ENCODE results near the gene FGFR2. TPM values are rescaled to one million over a fixed set of nuclear protein-coding genes. Genes with fewer than 3 reads are reported as not detected.

Gene FGFR2
- total and polyA plus RNA-seq, 3 experiments from 2014 or later = 0.11 to 1.3 (median 0.13) TPM

DNA sequence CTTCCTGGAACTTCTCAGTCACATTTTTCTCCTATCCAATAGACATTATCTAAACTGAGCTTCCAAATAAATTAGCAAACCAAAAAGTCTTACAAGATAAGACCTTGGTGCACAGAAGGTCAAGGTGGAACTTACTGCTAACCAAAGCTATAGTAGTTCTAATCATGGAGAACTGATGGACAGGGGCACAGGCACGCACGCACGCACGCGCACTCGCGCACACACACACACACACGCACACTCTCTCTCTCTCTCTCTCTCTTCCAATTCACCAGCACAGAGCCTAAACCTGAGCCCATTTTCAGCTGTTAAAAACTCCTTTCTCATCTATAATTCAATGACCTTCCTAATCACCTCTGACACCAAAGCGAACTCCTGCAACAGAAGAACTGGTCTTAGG is 7.5 kb downstream of the FGFR2 start:
- POLR2A ChIA-PET = no interaction called here
- H3K4me3 Mint-ChIP-seq = no peak overlapping the region
- peaks cover 3 to 5% of the 10 kb centered on the region in 2 donors for H3K27me3 Mint-ChIP-seq
- H3K9me3 Mint-ChIP-seq = peaks cover 0 to 4% (median 0%) of the 10 kb centered on the region in 5 donors
- Histone ChIP-seq H3K4me1 (ENCODE audit: insufficient read depth, low read length) (no peaks in the 10 kb centered on the region), H3K27me3 (ENCODE audit: insufficient read depth, low read length, poor library complexity, severe bottlenecking) (no peaks in the 10 kb centered on the region), H3K9me3 (ENCODE audit: low read length) (no peaks in the 10 kb centered on the region), H3K36me3 (ENCODE audit: insufficient read depth, low read length) (no peaks in the 10 kb centered on the region), H3K27ac (ENCODE audit: low read depth, low read length) (no peak overlapping the region), H3K4me3 (ENCODE audit: low read length) (no peak overlapping the region)
- no peaks in the 10 kb centered on the region for H3K36me3 Mint-ChIP-seq
- DNase-seq = no peak
- no peak overlapping the region for H3K27ac Mint-ChIP-seq
- CTCF ChIA-PET = no interaction called here
- no peaks in the 10 kb centered on the region for H3K4me1 Mint-ChIP-seq

- Mint-ChIP-seq H3K9me3 (peaks cover 0 to 4% (median 0%) of the 10 kb centered on the region in 5 donors), H3K27ac (no peak overlapping the region), H3K4me1 (peaks cover 0 to 4% (median 3%) of the 10 kb centered on the region in 3 donors), H3K4me3 (no peak overlapping the region), H3K36me3 (no peaks in the 10 kb centered on the region), H3K27me3 (peaks cover 0 to 3% of the 10 kb centered on the region in 2 donors)
- H3K27me3 ChIP-seq (ENCODE audit: insufficient read depth, low read length, poor library complexity, severe bottlenecking) = no peaks in the 10 kb centered on the region
- H3K9me3 ChIP-seq (ENCODE audit: low read length) = no peaks in the 10 kb centered on the region
- H3K27ac ChIP-seq (ENCODE audit: low read depth, low read length) = no peak overlapping the region
- H3K4me3 ChIP-seq (ENCODE audit: low read length) = no peak overlapping the region
- ChIA-PET CTCF (no interaction called here), POLR2A (no interaction called here)
- H3K4me1 ChIP-seq (ENCODE audit: insufficient read depth, low read length) = no peaks in the 10 kb centered on the region
- H3K36me3 ChIP-seq (ENCODE audit: insufficient read depth, low read length) = no peaks in the 10 kb centered on the region
- no peak for DNase-seq
These were observed 8.7 kb downstream of the FGFR2 start for GRCh38 chr10:121589553-121589952.

DNA sequence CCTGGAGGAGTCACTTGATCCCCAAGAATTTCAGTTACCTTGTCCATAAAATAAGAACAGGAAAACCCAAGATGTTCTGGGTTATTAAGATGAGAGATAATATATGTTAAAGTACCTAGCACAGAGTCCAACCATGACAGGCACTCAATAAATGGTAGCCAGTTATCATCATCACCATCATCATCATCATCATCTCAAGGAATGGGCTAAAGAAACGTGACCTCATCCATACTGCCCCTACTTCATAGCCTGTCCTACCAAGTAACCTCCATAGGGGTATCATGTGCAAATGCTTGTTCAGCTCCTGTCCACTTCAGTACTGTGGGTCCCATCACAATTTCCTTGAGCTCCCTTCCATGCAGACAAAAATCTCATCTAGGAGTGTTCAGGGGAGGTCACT is 14.4 kb downstream of the FGFR2 start:
- Histone ChIP-seq H3K9me3 (ENCODE audit: low read length) (no peaks in the 10 kb centered on the region), H3K36me3 (ENCODE audit: insufficient read depth, low read length) (no peaks in the 10 kb centered on the region), H3K4me1 (ENCODE audit: insufficient read depth, low read length) (no peaks in the 10 kb centered on the region), H3K27ac (ENCODE audit: low read depth, low read length) (no peak overlapping the region), H3K27me3 (ENCODE audit: insufficient read depth, low read length, poor library complexity, severe bottlenecking) (no peaks in the 10 kb centered on the region), H3K4me3 (ENCODE audit: low read length) (no peak overlapping the region)
- H3K36me3 Mint-ChIP-seq = no peaks in the 10 kb centered on the region
- DNase-seq = no peak
- ChIA-PET CTCF (no interaction called here), POLR2A (no interaction called here)
- H3K9me3 Mint-ChIP-seq = peaks cover 0 to 4% (median 2%) of the 10 kb centered on the region in 5 donors
- H3K4me3 Mint-ChIP-seq = no peak overlapping the region
- H3K4me1 Mint-ChIP-seq = peaks cover 0 to 4% (median 3%) of the 10 kb centered on the region in 3 donors
- no peak overlapping the region for H3K27ac Mint-ChIP-seq
- H3K27me3 Mint-ChIP-seq = peaks cover 0 to 3% of the 10 kb centered on the region in 2 donors

GRCh38 chr10:121583258-121583657 is 15.0 kb downstream of the FGFR2 start:
- H3K27ac ChIP-seq (ENCODE audit: low read depth, low read length) = no peak overlapping the region
- no peak for DNase-seq
- H3K4me3 Mint-ChIP-seq = no peak overlapping the region
- H3K4me1 ChIP-seq (ENCODE audit: insufficient read depth, low read length) = no peaks in the 10 kb centered on the region
- H3K4me3 ChIP-seq (ENCODE audit: low read length) = no peak overlapping the region
- H3K27me3 Mint-ChIP-seq = peaks cover 0 to 5% of the 10 kb centered on the region in 2 donors
- no peaks in the 10 kb centered on the region for H3K9me3 ChIP-seq (ENCODE audit: low read length)
- H3K36me3 ChIP-seq (ENCODE audit: insufficient read depth, low read length) = no peaks in the 10 kb centered on the region
- H3K27me3 ChIP-seq (ENCODE audit: insufficient read depth, low read length, poor library complexity, severe bottlenecking) = no peaks in the 10 kb centered on the region
- POLR2A ChIA-PET = no interaction called here
- peaks cover 0 to 4% (median 3%) of the 10 kb centered on the region in 3 donors for H3K4me1 Mint-ChIP-seq
- no peaks in the 10 kb centered on the region for H3K36me3 Mint-ChIP-seq
- CTCF ChIA-PET = no interaction called here
- H3K27ac Mint-ChIP-seq = no peak overlapping the region
- peaks cover 0 to 4% (median 2%) of the 10 kb centered on the region in 5 donors for H3K9me3 Mint-ChIP-seq

DNA sequence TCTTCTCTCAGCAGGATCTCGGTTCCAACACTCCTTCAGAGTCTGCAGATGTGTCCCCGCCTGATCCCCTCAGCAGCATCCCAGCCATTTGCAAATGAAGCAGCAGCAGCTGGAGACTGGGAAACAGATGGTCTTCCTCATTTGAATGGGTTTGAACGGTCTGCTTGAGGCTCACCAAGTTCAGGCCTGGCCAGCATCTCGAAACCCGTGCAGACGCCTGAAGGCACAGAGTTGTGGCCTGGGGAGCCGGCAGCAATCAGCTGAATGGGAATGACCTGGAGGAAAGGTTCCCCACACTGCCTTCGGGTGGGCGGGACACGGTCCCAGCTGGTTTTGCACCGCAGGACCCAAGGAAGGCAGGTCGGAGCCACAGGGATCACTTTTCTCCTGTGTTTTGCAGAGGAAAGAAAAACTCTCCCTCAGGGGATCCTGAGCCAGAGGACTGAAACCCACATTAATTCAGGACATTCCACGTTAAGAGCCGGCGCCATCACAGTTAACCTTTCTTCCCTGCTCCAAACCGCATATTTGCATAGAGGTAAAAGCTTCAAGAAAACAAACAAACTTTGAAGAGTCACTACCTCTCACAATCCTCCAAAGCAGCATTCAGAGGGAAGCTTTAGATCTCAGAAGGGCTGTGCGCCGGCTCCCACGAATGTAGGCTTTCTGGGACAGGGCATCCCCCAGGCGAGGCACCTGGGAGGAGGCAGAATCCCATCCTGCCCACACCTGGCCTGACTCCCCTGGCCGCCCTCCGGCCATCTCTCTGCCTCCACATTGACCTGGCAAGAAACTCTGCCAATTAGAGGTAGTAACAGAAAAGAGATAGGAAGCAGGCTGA is 17.7 kb downstream of the FGFR2 start:
- DNase-seq = no peak
- no peak overlapping the region for H3K27ac Mint-ChIP-seq
- CTCF ChIA-PET = no interaction called here
- Histone ChIP-seq H3K4me1 (ENCODE audit: insufficient read depth, low read length) (no peaks in the 10 kb centered on the region), H3K27me3 (ENCODE audit: insufficient read depth, low read length, poor library complexity, severe bottlenecking) (no peaks in the 10 kb centered on the region), H3K36me3 (ENCODE audit: insufficient read depth, low read length) (no peaks in the 10 kb centered on the region), H3K9me3 (ENCODE audit: low read length) (no peaks in the 10 kb centered on the region), H3K27ac (ENCODE audit: low read depth, low read length) (no peak overlapping the region), H3K4me3 (ENCODE audit: low read length) (no peak overlapping the region)
- H3K27me3 Mint-ChIP-seq = peaks cover 0 to 5% of the 10 kb centered on the region in 2 donors
- H3K36me3 Mint-ChIP-seq = no peaks in the 10 kb centered on the region
- POLR2A ChIA-PET = no interaction called here
- H3K9me3 Mint-ChIP-seq = peaks cover 0 to 4% (median 0%) of the 10 kb centered on the region in 5 donors
- peaks cover 0 to 4% (median 3%) of the 10 kb centered on the region in 3 donors for H3K4me1 Mint-ChIP-seq
- no peak overlapping the region for H3K4me3 Mint-ChIP-seq

- no peaks in the 10 kb centered on the region for H3K27me3 ChIP-seq (ENCODE audit: insufficient read depth, low read length, poor library complexity, severe bottlenecking)
- no peaks in the 10 kb centered on the region for H3K36me3 Mint-ChIP-seq
- ChIA-PET CTCF (no interaction called here), POLR2A (no interaction called here)
- no peak overlapping the region for H3K27ac Mint-ChIP-seq
- H3K4me1 Mint-ChIP-seq = no peaks in the 10 kb centered on the region
- no peak overlapping the region for H3K27ac ChIP-seq (ENCODE audit: low read depth, low read length)
- no peak overlapping the region for H3K4me3 Mint-ChIP-seq
- no peak for DNase-seq
- H3K27me3 Mint-ChIP-seq = peaks cover 0 to 5% of the 10 kb centered on the region in 2 donors
- H3K9me3 Mint-ChIP-seq = peaks cover 0 to 4% (median 0%) of the 10 kb centered on the region in 5 donors
- H3K36me3 ChIP-seq (ENCODE audit: insufficient read depth, low read length) = no peaks in the 10 kb centered on the region
- H3K4me3 ChIP-seq (ENCODE audit: low read length) = no peak overlapping the region
- H3K4me1 ChIP-seq (ENCODE audit: insufficient read depth, low read length) = no peaks in the 10 kb centered on the region
- no peaks in the 10 kb centered on the region for H3K9me3 ChIP-seq (ENCODE audit: low read length)
These were observed 18.6 kb downstream of the FGFR2 start for GRCh38 chr10:121579656-121580055.

GRCh38 chr10:121578965-121579364 is 19.3 kb downstream of the FGFR2 start:
- Histone ChIP-seq H3K27ac (ENCODE audit: low read depth, low read length) (no peak overlapping the region), H3K36me3 (ENCODE audit: insufficient read depth, low read length) (no peaks in the 10 kb centered on the region), H3K9me3 (ENCODE audit: low read length) (no peaks in the 10 kb centered on the region), H3K4me1 (ENCODE audit: insufficient read depth, low read length) (no peaks in the 10 kb centered on the region), H3K27me3 (ENCODE audit: insufficient read depth, low read length, poor library complexity, severe bottlenecking) (no peaks in the 10 kb centered on the region), H3K4me3 (ENCODE audit: low read length) (no peak overlapping the region)
- H3K27me3 Mint-ChIP-seq = peaks cover 0 to 5% of the 10 kb centered on the region in 2 donors
- no peaks in the 10 kb centered on the region for H3K4me1 Mint-ChIP-seq
- no peak overlapping the region for H3K4me3 Mint-ChIP-seq
- ChIA-PET CTCF (no interaction called here), POLR2A (no interaction called here)
- H3K27ac Mint-ChIP-seq = peak overlapping the region in 1 of 8 donors; percentile 11
- peaks cover 0 to 4% (median 0%) of the 10 kb centered on the region in 5 donors for H3K9me3 Mint-ChIP-seq
- DNase-seq = no peak
- H3K36me3 Mint-ChIP-seq = no peaks in the 10 kb centered on the region

DNA sequence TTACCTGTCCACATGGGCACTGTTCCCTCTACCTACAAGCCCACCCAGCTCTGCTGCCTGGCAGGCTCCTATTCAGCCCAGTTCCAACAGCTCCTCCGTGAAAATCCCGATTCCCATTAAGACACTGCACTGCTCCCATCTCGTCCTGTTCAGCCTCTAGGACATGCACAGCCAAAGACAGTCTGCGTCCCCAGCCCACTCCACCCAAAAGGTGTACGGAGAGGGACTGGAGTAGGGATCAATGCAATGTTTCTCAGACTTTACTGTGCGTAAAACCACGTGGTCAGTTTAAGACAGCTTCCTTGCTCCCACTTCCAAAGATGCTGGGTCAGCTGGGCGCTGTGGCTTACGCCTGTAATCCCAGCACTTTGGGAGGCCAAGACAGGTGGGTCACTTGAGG is 19.9 kb downstream of the FGFR2 start:
- Mint-ChIP-seq H3K9me3 (peaks cover 0 to 4% (median 0%) of the 10 kb centered on the region in 5 donors), H3K27me3 (peaks cover 0 to 5% of the 10 kb centered on the region in 2 donors), H3K4me3 (no peak overlapping the region), H3K36me3 (no peaks in the 10 kb centered on the region), H3K27ac (no peak overlapping the region), H3K4me1 (no peaks in the 10 kb centered on the region)
- Histone ChIP-seq H3K9me3 (ENCODE audit: low read length) (no peaks in the 10 kb centered on the region), H3K4me1 (ENCODE audit: insufficient read depth, low read length) (no peaks in the 10 kb centered on the region), H3K27me3 (ENCODE audit: insufficient read depth, low read length, poor library complexity, severe bottlenecking) (no peaks in the 10 kb centered on the region), H3K4me3 (ENCODE audit: low read length) (no peak overlapping the region), H3K36me3 (ENCODE audit: insufficient read depth, low read length) (no peaks in the 10 kb centered on the region), H3K27ac (ENCODE audit: low read depth, low read length) (no peak overlapping the region)
- ChIA-PET CTCF (no interaction called here), POLR2A (no interaction called here)
- no peak for DNase-seq

Data from CD8-positive, alpha-beta memory T cell (primary cell).